GM12873 (cell line): Measurements from ENCODE around the gene NECTIN3.

Experiments
- TF ChIP-seq, protein P1 (sequence below): IDR thresholded peaks from 2 replicates; pipeline ENCODE4 v1.5.1; 2012; ENCODE audit warnings: low read depth, mild to moderate bottlenecking, moderate library complexity, low read length, control low read depth; ENCODE audit not compliant: insufficient read depth; ENCODE audit errors: missing control alignments

NECTIN3 gene

GRCh38 chr3:111084911-111085310, 13.3 kb downstream of the NECTIN3 start:
- TF ChIP-seq, protein P1, sequence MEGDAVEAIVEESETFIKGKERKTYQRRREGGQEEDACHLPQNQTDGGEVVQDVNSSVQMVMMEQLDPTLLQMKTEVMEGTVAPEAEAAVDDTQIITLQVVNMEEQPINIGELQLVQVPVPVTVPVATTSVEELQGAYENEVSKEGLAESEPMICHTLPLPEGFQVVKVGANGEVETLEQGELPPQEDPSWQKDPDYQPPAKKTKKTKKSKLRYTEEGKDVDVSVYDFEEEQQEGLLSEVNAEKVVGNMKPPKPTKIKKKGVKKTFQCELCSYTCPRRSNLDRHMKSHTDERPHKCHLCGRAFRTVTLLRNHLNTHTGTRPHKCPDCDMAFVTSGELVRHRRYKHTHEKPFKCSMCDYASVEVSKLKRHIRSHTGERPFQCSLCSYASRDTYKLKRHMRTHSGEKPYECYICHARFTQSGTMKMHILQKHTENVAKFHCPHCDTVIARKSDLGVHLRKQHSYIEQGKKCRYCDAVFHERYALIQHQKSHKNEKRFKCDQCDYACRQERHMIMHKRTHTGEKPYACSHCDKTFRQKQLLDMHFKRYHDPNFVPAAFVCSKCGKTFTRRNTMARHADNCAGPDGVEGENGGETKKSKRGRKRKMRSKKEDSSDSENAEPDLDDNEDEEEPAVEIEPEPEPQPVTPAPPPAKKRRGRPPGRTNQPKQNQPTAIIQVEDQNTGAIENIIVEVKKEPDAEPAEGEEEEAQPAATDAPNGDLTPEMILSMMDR = no peak

DNA sequence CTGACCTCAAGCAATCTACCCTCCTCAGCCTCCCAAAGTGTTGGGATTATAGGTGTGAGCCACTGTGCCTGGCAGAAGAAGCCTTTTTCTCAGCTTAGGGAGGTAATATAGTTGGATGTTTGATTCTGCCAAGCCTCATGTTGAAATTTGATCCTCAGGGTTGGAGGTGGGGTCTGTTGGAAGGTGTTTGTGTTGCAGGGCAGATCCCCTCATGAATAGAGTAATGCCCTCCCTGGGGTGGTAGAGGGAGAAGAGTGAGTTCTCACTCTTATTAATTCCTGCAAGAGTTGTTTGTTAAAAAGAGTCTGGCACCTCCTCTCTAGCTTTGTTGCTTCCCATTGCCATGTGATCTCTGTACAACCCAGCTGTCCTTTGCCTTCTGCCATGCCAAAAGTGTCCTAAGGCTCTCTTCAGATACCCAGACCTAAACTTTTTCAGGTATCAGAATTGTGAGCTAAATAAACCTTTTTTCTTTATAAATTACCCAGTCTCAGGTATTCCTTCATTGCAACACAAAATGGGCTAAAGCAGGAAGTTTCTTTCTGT, 16.4 kb downstream of the NECTIN3 start:
- TF ChIP-seq, protein P1 = no peak

- TF ChIP-seq, protein P1 = no peak
Measured at GRCh38 chr3:111096487-111097209, 25.0 kb downstream of the NECTIN3 start.

DNA sequence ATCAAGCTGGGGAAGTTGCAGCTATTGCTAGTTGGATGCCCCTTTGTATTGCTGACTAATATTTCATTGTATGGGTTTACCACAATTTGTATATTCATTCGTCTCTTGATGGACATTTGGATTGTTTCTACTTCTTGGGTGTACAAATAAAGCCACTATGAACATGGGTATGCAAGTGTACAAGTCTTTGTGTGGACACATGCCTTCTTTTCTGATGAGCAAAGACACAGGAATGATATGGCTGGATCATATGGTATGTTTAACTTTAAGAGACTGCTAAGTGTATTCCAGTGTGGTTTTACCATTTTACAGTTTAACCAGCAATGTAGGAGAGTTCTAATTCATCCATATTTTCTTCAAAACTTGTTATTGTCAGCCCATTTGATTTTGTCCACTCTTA, 32.2 kb downstream of the NECTIN3 start:
- TF ChIP-seq, protein P1 = no peak

GRCh38 chr3:111106993-111107661, 35.5 kb downstream of the NECTIN3 start:
- TF ChIP-seq, protein P1 = no peak

DNA sequence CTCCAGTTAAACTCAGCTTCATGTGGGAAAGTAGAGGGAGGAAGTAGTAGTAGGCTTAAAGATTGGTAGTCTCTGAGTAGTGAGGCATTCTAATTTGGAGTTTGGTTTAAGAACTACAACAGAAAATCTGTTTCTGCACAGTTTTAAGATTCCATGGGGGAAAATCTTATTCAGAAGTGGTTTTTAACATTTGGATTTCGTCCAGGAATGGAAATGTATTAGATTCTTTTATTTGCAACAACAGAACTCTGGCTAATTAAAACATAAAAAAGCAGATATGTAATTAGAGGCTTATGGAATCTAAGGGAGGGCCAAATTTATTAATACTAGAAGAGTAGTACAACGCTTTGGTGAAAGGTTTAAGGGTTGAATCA, 36.0 kb downstream of the NECTIN3 start:
- TF ChIP-seq, protein P1 = no peak

DNA sequence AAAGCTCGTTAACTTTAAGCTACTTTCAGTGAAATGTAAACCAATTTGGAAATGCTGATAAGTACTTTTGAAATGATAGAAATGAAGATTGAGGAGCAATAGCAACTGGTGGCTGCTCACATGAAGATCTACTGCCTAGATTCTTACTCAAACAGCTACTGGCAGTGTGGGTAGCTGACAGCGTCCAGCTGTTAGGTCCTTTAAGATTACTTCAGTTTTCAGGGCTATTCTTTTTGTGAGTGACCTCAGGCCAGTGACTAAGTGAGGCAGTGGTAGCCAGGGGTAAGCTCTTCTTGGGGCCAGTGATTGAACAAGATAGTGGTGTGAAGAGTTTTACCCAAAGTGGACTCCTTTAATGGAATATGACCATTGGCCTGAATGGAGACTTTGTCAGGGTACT, 41.3 kb downstream of the NECTIN3 start:
- TF ChIP-seq, protein P1 = no peak
